EL (cell line): ENCODE measurements around the gene TBCCD1.
A peak's percentile ranks its signal among the peaks of the same experiment; 100 is the strongest.

Experiments
- DNase-seq: peaks from one replicate; pipeline ENCODE4 v3.0.0-alpha.2; 2016

The TBCCD1 gene

GRCh38 chr3:186567072-186567921, at the start of gene TBCCD1:
TBCCD1 (minus strand) TSS chr3:186567339; CDS start chr3:186564329, 3,010 bp downstream.
- peak; percentile 86 for DNase-seq

- DNase-seq, result no peak
Measured at GRCh38 chr3:186616299-186616617, 49.1 kb upstream of the TBCCD1 start.

GRCh38 chr3:186614597-186615483, 47.7 kb upstream of the TBCCD1 start:
- peak; percentile 69 for DNase-seq

GRCh38 chr3:186614266-186614596, 47.1 kb upstream of the TBCCD1 start:
- no peak for DNase-seq

GRCh38 chr3:186613637-186614265, 46.6 kb upstream of the TBCCD1 start:
- no peak for DNase-seq

GRCh38 chr3:186612721-186613636, 45.8 kb upstream of the TBCCD1 start, which contains the start of gene AHSG:
AHSG (plus strand) TSS chr3:186613060; CDS start chr3:186613142, 82 bp downstream.
- DNase-seq, result no peak

GRCh38 chr3:186612065-186612464, 44.9 kb upstream of the TBCCD1 start:
- DNase-seq, result no peak

GRCh38 chr3:186609247-186609868, 42.2 kb upstream of the TBCCD1 start:
- DNase-seq, result peak; percentile 24

- DNase-seq, result no peak
Measured at GRCh38 chr3:186608624-186609215, 41.6 kb upstream of the TBCCD1 start.

- DNase-seq, result no peak
Measured at GRCh38 chr3:186605561-186606545, 38.7 kb upstream of the TBCCD1 start.

GRCh38 chr3:186605078-186605477, 37.9 kb upstream of the TBCCD1 start:
- no peak for DNase-seq

- DNase-seq, result no peak
Measured at GRCh38 chr3:186603159-186603558, 36.0 kb upstream of the TBCCD1 start.

GRCh38 chr3:186600896-186601295, 33.8 kb upstream of the TBCCD1 start:
- no peak for DNase-seq

- no peak for DNase-seq
Measured at GRCh38 chr3:186599785-186600166, 32.6 kb upstream of the TBCCD1 start.

- DNase-seq, result no peak
Measured at GRCh38 chr3:186599142-186599784, 32.1 kb upstream of the TBCCD1 start.

GRCh38 chr3:186598794-186599141, 31.6 kb upstream of the TBCCD1 start:
- no peak for DNase-seq

- peak; percentile 40 for DNase-seq
Measured at GRCh38 chr3:186598108-186598784, 31.1 kb upstream of the TBCCD1 start.

GRCh38 chr3:186596568-186597287, 29.6 kb upstream of the TBCCD1 start:
- peak; percentile 6 for DNase-seq
